Calu3 (cell line): ENCODE data around the gene MYT1. TPM values are rescaled to one million over a fixed set of nuclear protein-coding genes. Genes with fewer than 3 reads are reported as not detected.

Experiments used
- Bru-seq: library from RNA; stranded (reverse); fragments of 400-500 nt; gene quantifications from one replicate; lab custom pipeline; 2021; lab: Mats Ljungman, UMichigan
- BruChase-seq, 2 experiments: library from RNA; stranded (reverse); fragments of 400-500 nt; gene quantifications; one replicate each; lab custom pipeline; 2021; lab: Mats Ljungman, UMichigan
- BruUV-seq: library from RNA; stranded (reverse); fragments of 400-500 nt; replicated peaks from 2 replicates; lab custom pipeline; 2021; lab: Mats Ljungman, UMichigan
- CTCF ChIA-PET: fragments of 300-600 bp; sonication (Branson Sonifier 250); formaldehyde crosslinking; loops from one replicate; lab custom pipeline; 2022; ENCODE audit warnings: antibody characterized with exemption; lab: Charles Lee
- DNase-seq: peaks from one replicate; pipeline ENCODE4 v3.0.0; 2022
- H3K27ac Mint-ChIP-seq: one replicate; pipeline ENCODE4 v1.8.0; 2022; ENCODE audit warnings: mixed read lengths; ENCODE audit not compliant: unreplicated experiment
- H3K27me3 Mint-ChIP-seq: one replicate; pipeline ENCODE4 v1.8.0; 2022; ENCODE audit warnings: mixed read lengths; ENCODE audit not compliant: unreplicated experiment
- H3K36me3 Mint-ChIP-seq: one replicate; pipeline ENCODE4 v1.8.0; 2022; ENCODE audit warnings: mild to moderate bottlenecking, moderate library complexity, mixed read lengths; ENCODE audit not compliant: insufficient read depth, unreplicated experiment
- H3K4me1 Mint-ChIP-seq: one replicate; pipeline ENCODE4 v1.8.0; 2022; ENCODE audit warnings: mild to moderate bottlenecking, low read depth, mixed read lengths; ENCODE audit not compliant: unreplicated experiment
- H3K4me3 Mint-ChIP-seq: one replicate; pipeline ENCODE4 v1.8.0; 2022; ENCODE audit warnings: mild to moderate bottlenecking, low read depth, moderate library complexity, mixed read lengths; ENCODE audit not compliant: unreplicated experiment
- H3K9me3 Mint-ChIP-seq: one replicate; pipeline ENCODE4 v1.8.0; 2022; ENCODE audit warnings: low read depth, mixed read lengths; ENCODE audit not compliant: unreplicated experiment
- intact Hi-C: fragments of 100-400 bp; cut with micrococcal nuclease; formaldehyde crosslinking; loops from one replicate; pipeline ENCODE4 v1.10.0; 2022; ENCODE audit not compliant: unreplicated experiment
- long read RNA-seq: library from polyadenylated mRNA; stranded (forward); transcript quantifications from one replicate; pipeline ENCODE4 v2.0.0, GENCODE V29; 2022
- total RNA-seq: library from RNA; stranded (reverse); gene quantifications from 2 replicates; pipeline ENCODE4 v1.2.3, GENCODE V29; 2022
- TF ChIP-seq, protein P1 (sequence below): fragments of 200-600 bp; IDR thresholded peaks from one replicate; pipeline ENCODE4 v1.8.0; 2022; ENCODE audit warnings: antibody characterized with exemption; ENCODE audit not compliant: unreplicated experiment

Gene MYT1
- total RNA-seq, result 0.45 TPM in 1 of 2 replicates, not detected in the other
- percentile 7 among the genes with signal in this experiment for Bru-seq, nascent RNA
- BruChase-seq, experiment 1, labeled RNA remaining after a 6-hour chase, result percentile 8 among the genes with signal in this experiment
- BruChase-seq, experiment 2, labeled RNA remaining after a 2-hour chase, result percentile 9 among the genes with signal in this experiment
- long read RNA-seq, partial matches to known transcripts, result 1 of 1 reads
- long read RNA-seq, other reads (novel, unspliced or antisense), result 0 of 1 reads

DNA sequence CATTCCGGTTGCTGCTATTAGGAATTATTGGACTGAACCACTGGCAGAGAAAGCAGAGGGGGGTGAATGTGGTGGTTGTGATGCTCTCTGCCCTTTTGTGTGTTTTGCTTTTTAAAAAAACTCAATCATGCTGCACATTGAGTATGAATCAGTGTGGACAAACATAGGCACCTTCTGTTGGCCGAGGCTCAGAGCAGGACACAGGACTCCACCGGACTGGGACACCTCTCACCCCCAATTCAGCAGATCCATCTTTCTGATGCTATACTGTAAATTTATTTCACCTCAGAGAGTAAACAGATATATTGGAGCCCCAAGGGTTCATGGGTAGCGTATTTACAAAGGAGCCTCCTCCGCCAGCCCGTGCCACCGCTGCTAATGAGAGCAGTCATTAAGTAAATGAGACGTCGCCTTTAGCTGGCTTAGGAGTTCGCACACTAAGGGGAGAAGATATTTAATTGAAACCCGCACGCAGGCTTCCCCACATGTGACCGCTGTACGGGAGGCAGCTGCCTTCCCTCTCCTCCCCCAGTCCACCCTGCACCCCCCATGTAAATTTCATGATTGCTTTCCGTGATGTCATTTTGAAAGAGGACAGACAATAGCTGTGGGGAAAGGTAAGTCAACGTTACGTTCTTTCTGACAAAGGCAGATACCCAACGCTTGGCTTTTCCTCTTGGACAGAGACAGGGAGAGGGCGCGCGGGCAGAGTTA lies at the start of gene MYT1:
TSS of gene MYT1 (plus strand) at position 330 of the 714 bp plus-strand sequence. CDS start 34,410 bp downstream, outside the sequence.
- DNase-seq, result no peak
- BruUV-seq, result no TSS peak
- no peaks in the 10 kb centered on the region for H3K36me3 Mint-ChIP-seq
- H3K27me3 Mint-ChIP-seq, result peaks cover 100% of the 10 kb centered on the region
- peaks cover 9% of the 10 kb centered on the region for H3K4me1 Mint-ChIP-seq
- no peaks in the 10 kb centered on the region for H3K9me3 Mint-ChIP-seq
- TF ChIP-seq, protein P1, sequence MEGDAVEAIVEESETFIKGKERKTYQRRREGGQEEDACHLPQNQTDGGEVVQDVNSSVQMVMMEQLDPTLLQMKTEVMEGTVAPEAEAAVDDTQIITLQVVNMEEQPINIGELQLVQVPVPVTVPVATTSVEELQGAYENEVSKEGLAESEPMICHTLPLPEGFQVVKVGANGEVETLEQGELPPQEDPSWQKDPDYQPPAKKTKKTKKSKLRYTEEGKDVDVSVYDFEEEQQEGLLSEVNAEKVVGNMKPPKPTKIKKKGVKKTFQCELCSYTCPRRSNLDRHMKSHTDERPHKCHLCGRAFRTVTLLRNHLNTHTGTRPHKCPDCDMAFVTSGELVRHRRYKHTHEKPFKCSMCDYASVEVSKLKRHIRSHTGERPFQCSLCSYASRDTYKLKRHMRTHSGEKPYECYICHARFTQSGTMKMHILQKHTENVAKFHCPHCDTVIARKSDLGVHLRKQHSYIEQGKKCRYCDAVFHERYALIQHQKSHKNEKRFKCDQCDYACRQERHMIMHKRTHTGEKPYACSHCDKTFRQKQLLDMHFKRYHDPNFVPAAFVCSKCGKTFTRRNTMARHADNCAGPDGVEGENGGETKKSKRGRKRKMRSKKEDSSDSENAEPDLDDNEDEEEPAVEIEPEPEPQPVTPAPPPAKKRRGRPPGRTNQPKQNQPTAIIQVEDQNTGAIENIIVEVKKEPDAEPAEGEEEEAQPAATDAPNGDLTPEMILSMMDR, result no peak
- intact Hi-C loops, result loop anchor here (2.0 kb wide), 1 partner anchor 61 kb away; no protein-coding TSS in a partner anchor
- no peak within 1 kb of the TSS for H3K27ac Mint-ChIP-seq
- CTCF ChIA-PET, result no interaction called here
- H3K4me3 Mint-ChIP-seq, result no peak within 1 kb of the TSS

DNA sequence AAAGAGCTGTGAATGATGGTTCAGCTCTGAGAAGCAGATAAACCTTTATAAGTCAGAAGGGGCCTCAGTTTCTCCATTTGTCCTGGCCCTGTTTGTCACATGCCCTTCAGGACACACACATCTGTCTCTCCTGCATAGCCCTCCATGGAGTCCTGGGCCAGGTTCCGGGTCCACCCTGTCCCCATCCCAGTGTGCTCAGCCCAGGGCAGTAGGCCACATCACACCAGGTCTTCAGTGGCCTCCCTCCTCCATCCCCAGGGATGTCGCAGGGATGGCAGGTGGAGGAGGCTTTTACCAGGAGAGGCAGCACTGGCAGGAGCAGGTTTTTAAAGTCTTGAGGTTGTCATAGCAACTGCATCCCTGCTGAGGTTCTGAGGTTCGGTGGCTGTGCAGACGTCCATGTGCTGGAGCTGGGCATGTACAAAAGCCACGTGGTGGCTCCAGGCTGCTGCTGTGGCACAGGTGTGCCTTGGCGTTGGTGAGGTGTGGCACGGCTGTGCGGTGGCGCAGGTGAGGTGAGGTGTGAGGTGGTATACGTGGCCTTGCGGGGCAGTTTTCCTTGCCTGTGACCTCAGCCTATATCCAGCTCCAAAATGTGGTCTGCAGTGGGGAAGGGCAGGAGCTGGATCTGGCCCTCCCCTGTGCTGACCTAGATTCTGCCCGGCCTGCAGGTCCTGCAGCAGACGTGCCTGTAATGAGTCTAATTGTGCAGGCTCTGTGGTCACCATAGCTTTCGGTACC lies 48.9 kb upstream of the MYT1 start:
- TF ChIP-seq, protein P1, result no peak
- peak; percentile 2 for DNase-seq
- peaks cover 63% of the 10 kb centered on the region for H3K27me3 Mint-ChIP-seq
- intact Hi-C loops, result no loop called here
- CTCF ChIA-PET, result interaction anchor here (1.6 to 2.1 kb wide), 2 partner anchors 31 to 77 kb away, joined by 7 to 8 read pairs; partner anchors contain the start of gene LKAAEAR1
- H3K4me3 Mint-ChIP-seq, result no peak overlapping the region
- H3K9me3 Mint-ChIP-seq, result no peaks in the 10 kb centered on the region
- H3K27ac Mint-ChIP-seq, result no peak overlapping the region
- H3K4me1 Mint-ChIP-seq, result peaks cover 7% of the 10 kb centered on the region
- BruUV-seq, result no TSS peak
- H3K36me3 Mint-ChIP-seq, result no peaks in the 10 kb centered on the region

DNA sequence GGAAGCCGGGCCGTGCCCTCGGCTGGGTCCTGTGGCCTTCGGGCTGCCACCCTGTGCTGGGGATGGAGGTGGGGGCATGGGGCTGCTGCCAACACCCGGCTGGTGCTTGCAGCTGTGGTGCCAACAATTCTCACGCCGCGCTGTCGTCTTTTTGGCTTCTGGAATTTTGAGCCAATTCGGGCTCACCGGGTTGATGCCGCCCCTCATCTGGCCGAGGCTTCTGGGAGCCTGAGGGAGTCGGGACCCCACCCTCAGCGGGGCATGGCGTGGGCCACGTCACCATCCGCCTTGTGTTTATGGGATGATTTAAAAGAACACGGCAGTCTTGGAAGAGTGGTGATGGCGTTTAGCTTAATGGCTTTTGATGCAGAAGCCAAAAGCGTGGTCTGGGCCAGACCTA lies 48.2 kb upstream of the MYT1 start:
- no peaks in the 10 kb centered on the region for H3K9me3 Mint-ChIP-seq
- peaks cover 62% of the 10 kb centered on the region for H3K27me3 Mint-ChIP-seq
- peaks cover 8% of the 10 kb centered on the region for H3K4me1 Mint-ChIP-seq
- H3K4me3 Mint-ChIP-seq, result no peak overlapping the region
- no peak for DNase-seq
- CTCF ChIA-PET, result interaction anchor here (1.6 to 2.1 kb wide), 2 partner anchors 32 to 77 kb away, joined by 7 to 8 read pairs; partner anchors contain the start of gene LKAAEAR1
- TF ChIP-seq, protein P1, result no peak
- no peak overlapping the region for H3K27ac Mint-ChIP-seq
- intact Hi-C loops, result no loop called here
- no TSS peak for BruUV-seq
- H3K36me3 Mint-ChIP-seq, result no peaks in the 10 kb centered on the region
